Adrenal gland (tissue), 12 donors: ENCODE results near the gene FAT1. TPM values are rescaled to one million over a fixed set of nuclear protein-coding genes. Genes with fewer than 3 reads are reported as not detected.
A peak's percentile ranks its signal among the peaks of the same experiment; 100 is the strongest.

Experiments
- DNase-seq, 7 donors: peaks; one replicate each; pipeline ENCODE4 v3.0.0-alpha.2; 2019 to 2020
- H3K27ac ChIP-seq, 5 donors: fragments of 200-600 bp; sonication (generic) in 4 of 5; 1 replicate in 3 of 5; 2 replicates in 2 of 5; pipeline versions ENCODE4 v1.5.1 to v1.8.0; 2016 to 2020; ENCODE audit warnings: mild to moderate bottlenecking in 1 of 5
- H3K27me3 ChIP-seq: fragments of 200-600 bp; 2 replicates; pipeline ENCODE4 v1.8.0; 2021
- H3K36me3 ChIP-seq, 2 donors: fragments of 200-600 bp; replicated peaks in 1 of 2; 1 replicate in 1 of 2; 2 replicates in 1 of 2; pipeline versions ENCODE4 v1.5.1 to v1.8.0; 2018 to 2022
- H3K4me1 ChIP-seq, 2 donors: fragments of 200-600 bp; replicated peaks in 1 of 2; 1 replicate in 1 of 2; 2 replicates in 1 of 2; pipeline versions ENCODE4 v1.5.1 to v1.8.0; 2018 to 2021
- H3K4me3 ChIP-seq, 4 donors: fragments of 200-600 bp; sonication (generic) in 3 of 4; one replicate each; pipeline ENCODE4 v1.5.1; 2016 to 2018
- H3K9me3 ChIP-seq, 3 donors: fragments of 200-600 bp; sonication (generic) in 1 of 3; replicated peaks in 1 of 3; 1 replicate in 2 of 3; 2 replicates in 1 of 3; pipeline versions ENCODE4 v1.5.1 to v1.8.0; 2016 to 2021
- POLR2A ChIP-seq, 2 donors: fragments of 450-650 bp; IDR thresholded peaks; one replicate each; pipeline ENCODE4 v1.6.1; 2017; ENCODE audit warnings: antibody characterized with exemption in 2 of 2, mild to moderate bottlenecking in 2 of 2, moderate library complexity in 1 of 2
- WGBS, 4 donors: extraction: QIAGEN DNeasy Blood & Tissue Kit in 2 of 4; methylation state at CpG; one replicate each; pipeline versions ENCODE4 v1.1.5 to v1.1.7; 2013 to 2017; 5-methylcytosine and 5-hydroxymethylcytosine counted together
- intact Hi-C, 2 donors: fragments of 100-400 bp; cut with DNase I; formaldehyde crosslinking; loops; one replicate each; pipeline versions ENCODE4 v1.14.1 to v1.15.0; 2022 to 2023
- polyA plus RNA-seq, 3 donors: library from polyadenylated mRNA; stranded (reverse); fragments of 200-250 nt in 2 of 3; fragments of 350-450 nt in 1 of 3; fragmentation: Illumina TruSeq in 1 of 3; extraction: RNeasy Lipid Tissue Mini Kit (QIAGEN cat#74804) in 1 of 3; gene quantifications; one replicate each; pipeline ENCODE4 v1.2.3, GENCODE V29; 2013 to 2014
- total RNA-seq, 9 donors: library from RNA; depleted of rRNA in 4 of 9; stranded (reverse); fragments of >200 nt in 4 of 9; fragments of 120-200 nt in 1 of 9; fragmentation: NEBNext Ultra II Directional in 1 of 9; extraction: Animal tissue kit (Norgen Biotek cat#: 25700) in 1 of 9; gene quantifications; one replicate each; pipeline versions ENCODE4 v1.1.0 to v1.2.4, GENCODE V29; 2013 to 2023
- TF ChIP-seq, protein P1 (sequence below), 6 experiments: fragments of 450-650 bp in 4 of 6; fragments of 200-600 bp in 2 of 6; sonication (generic) in 1 of 6; IDR thresholded peaks; 1 replicate in 5 of 6; 2 replicates in 1 of 6; pipeline versions ENCODE4 v1.5.1 to v1.8.0; 2016 to 2021; ENCODE audit warnings: antibody characterized with exemption in 6 of 6, mild to moderate bottlenecking in 2 of 6, moderate library complexity in 1 of 6
- donor health status: healthy with polysubstance abuse.
- donor health status: Bipolar disorder and iron deficiency.
- donor health status: DM: yes; HTN: yes; CAD: no.
- donor health status: DM: no; HTN: no; CAD: no.
- donor health status: DM: no; HTN: no; CAD: no.
- donor health status: DM: yes; HTN: yes; CAD: no.

Gene FAT1
- total and polyA plus RNA-seq, 12 donors, result 0.79 to 147 (median 6.3) TPM

DNA sequence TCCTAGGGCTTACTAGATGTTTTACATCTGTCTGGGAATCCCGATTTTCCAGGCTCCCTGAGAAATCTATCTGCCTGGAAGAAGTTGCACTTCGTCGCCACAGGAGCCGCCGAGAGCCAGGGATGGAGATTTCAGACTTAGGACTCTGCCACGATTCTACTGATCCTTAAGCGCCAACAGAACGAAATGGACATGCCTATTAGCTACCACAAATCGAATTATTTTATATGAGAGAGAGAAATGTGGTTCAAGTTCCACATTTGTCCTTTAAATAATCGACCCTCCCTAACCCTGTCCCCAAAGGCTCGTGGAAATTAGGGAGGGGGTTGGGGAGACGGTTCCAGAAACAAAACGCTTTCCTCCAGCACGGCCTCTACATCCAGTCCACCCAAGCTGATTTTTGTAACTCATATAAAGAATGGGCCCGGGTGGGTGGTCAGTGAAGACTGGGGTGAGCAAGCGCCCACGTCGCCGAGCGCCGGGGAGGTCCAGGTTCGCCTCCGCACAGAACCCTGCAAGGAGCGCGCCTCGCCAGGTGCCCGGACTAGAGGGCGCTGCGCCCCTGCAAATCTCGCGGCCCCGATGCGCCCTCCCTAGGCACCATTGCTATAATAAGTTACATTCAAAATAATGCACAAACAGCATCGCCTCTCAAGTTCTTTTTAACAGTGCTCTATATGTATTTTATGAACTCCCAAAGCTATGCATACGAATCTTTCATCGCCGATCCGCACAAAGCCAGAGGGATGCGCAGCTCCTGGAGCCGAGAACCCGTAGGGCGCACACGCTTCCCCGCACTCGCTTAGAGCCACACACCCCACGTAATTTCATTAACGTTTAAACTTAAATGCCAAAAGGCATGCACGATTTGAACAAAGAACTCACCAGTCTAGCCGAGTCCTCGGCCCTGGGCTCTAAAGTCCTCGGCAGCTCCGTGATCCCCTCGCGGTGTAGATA, 2.1 kb upstream of the FAT1 start:
- intact Hi-C loops, result no loop called here
- Histone ChIP-seq H3K4me3 (peak overlapping the region in 1 of 4 donors; percentile 61), H3K4me1 (peaks cover 16 to 33% of the 10 kb centered on the region in 2 donors), H3K9me3 (no peaks in the 10 kb centered on the region), H3K36me3 (no peaks in the 10 kb centered on the region), H3K27me3 (peaks cover 52% of the 10 kb centered on the region), H3K27ac (peak overlapping the region in 1 of 5 donors; percentile 62)
- WGBS, 4 donors, result 1 to 4% (median 2%) methylated on average over 42 to 54 of the region's 54 CpGs
- DNase-seq, result peak in 5 of 7 donors; percentile 26 to 57 (median 48)
- TF ChIP-seq, protein P1, sequence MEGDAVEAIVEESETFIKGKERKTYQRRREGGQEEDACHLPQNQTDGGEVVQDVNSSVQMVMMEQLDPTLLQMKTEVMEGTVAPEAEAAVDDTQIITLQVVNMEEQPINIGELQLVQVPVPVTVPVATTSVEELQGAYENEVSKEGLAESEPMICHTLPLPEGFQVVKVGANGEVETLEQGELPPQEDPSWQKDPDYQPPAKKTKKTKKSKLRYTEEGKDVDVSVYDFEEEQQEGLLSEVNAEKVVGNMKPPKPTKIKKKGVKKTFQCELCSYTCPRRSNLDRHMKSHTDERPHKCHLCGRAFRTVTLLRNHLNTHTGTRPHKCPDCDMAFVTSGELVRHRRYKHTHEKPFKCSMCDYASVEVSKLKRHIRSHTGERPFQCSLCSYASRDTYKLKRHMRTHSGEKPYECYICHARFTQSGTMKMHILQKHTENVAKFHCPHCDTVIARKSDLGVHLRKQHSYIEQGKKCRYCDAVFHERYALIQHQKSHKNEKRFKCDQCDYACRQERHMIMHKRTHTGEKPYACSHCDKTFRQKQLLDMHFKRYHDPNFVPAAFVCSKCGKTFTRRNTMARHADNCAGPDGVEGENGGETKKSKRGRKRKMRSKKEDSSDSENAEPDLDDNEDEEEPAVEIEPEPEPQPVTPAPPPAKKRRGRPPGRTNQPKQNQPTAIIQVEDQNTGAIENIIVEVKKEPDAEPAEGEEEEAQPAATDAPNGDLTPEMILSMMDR (IDR thresholded peaks at IDR 0.05), result peak in 2 of 6 experiments; percentile 30 to 33
- TF ChIP-seq POLR2A (IDR thresholded peaks at IDR 0.05), result no peak

DNA sequence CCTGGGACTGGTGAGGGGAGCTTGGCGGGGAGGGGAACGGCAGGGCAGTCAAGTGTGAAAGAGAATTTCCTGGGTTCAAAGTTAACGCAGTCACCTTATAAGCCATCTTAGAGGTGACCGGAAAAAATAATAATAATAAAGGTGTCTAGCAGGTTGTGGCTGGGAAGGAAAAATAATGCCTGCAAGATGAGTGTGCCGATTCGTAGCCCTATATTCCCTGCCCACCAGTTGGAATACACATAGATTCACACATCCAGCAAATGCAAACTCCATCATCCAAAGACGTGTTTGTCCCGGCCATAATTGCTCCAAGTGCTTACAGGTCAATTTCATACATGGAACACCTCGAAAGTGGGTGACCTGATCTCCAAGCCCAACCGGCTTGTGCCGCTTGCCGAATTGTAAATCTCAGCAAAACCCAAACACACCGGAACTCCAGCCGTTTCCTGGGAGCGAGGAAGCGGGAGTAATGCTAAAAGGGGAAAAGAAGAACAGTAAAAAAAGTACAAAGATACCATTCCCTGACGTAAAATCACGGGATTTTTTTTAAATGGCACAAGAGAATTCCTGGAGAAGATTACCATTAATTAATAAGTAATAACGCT, 1.3 kb upstream of the FAT1 start:
- intact Hi-C loops, result no loop called here
- H3K9me3 ChIP-seq, result no peaks in the 10 kb centered on the region
- no peaks in the 10 kb centered on the region for H3K36me3 ChIP-seq
- H3K27me3 ChIP-seq, result peaks cover 52% of the 10 kb centered on the region
- H3K4me3 ChIP-seq, result peak overlapping the region in 2 of 4 donors; percentile 38 to 61
- peaks cover 16 to 33% of the 10 kb centered on the region in 2 donors for H3K4me1 ChIP-seq
- TF ChIP-seq, protein P1 (IDR thresholded peaks at IDR 0.05), result no peak
- TF ChIP-seq POLR2A (IDR thresholded peaks at IDR 0.05), result no peak
- DNase-seq, result no peak
- peak overlapping the region in 1 of 5 donors; percentile 75 for H3K27ac ChIP-seq
- WGBS, 4 donors, result 4 to 12% (median 7%) methylated on average over 19 of the region's 19 CpGs

DNA sequence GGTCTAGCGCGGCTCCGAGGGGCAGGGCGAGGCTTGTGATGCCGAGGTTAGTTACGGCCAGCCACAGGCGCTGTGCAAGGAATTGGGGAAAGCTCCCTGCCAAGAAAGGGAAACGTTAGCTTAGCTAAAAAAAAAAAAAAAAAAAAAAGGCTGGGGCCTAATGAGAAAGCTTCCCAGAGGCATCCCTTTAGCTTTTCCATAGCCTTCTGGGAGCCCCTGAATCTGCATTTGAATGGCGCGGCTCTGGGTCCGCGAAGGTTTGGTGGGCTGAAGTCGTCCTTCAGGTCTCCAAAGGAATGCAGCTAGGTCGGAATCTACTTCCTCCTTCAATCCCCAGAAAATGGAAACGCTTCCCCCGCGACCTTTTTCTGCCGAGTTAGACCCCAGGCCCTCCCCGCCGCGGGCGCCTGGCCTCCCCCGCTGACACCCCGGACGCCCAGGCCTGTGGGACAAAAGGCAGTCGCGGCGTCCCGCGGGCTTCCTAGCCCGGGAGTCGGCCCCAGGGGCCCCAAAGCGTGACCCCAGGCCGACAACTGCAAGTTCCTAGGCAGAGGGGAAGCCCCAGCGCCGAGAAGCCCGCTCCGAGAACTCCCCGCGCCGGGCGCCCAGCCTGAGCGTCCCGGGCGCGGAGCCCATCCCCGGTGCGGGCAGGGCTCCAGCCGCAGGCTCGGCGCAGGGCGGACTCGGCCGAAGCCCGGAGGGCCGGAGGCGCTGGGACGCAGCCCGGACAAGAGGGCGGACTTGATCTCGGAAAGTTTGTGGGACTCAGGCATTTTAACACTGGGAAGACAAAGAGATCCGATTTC, 605 bp upstream of the FAT1 start:
- Histone ChIP-seq H3K4me3 (peak overlapping the region in 2 of 4 donors; percentile 38 to 61), H3K9me3 (no peaks in the 10 kb centered on the region), H3K27me3 (peaks cover 52% of the 10 kb centered on the region), H3K27ac (peak overlapping the region in 2 of 5 donors; percentile 64 to 75), H3K36me3 (no peaks in the 10 kb centered on the region), H3K4me1 (peaks cover 16 to 33% of the 10 kb centered on the region in 2 donors)
- WGBS, 4 donors, result 1% methylated on average over 15 to 62 of the region's 62 CpGs
- peak in 4 of 7 donors; percentile 16 to 34 (median 28) for DNase-seq
- TF ChIP-seq POLR2A (IDR thresholded peaks at IDR 0.05), result no peak
- TF ChIP-seq, protein P1 (IDR thresholded peaks at IDR 0.05), result no peak
- intact Hi-C loops, result no loop called here
